Measurements from ENCODE around the gene DNAJA4.

DNAJA4 gene

DNA sequence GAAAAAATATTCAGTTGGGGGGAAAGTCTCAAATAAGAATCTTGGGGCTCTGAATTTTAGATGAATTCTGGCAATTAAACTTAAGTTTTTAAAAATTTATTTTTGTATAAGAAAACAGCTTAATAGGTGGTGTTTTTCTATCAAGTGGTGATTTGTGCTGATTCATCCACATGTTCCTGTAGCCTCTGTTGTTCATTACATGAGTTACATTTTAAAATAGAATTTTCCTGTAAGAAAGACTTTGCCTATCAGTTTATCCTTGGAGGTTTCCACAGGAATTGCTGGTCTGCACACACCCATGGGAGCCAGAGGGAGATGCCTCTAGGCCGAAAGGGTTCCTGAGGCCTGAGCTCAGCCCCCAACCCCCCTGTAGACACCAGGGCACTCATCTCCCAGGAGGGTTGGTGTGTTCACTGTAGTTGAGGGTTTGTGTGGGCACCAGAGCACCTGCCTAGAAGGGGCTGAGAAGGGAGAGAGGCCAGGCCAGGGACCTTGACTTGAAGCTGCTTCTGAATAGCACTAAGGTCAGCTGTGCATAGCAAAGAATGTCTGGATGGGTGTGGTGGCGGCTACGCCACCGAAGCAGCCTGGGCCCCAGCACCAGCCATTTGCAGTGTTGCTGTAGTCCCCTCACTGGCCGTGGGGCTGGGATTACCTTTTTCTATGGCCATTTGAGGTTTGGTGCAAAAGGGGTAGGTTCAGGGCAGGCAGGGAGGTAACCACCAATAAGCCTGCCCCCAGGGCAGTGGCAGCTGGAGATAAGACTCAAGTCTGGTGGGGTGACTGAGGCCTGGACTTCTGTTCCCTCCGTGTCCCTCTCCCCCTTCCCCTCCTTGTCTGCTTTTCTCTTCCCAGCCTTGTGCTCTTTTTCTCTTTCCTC lies 11.9 kb downstream of the DNAJA4 start:
- no peak for DNase-seq (ENCODE audit: low spot score)
- TF ChIP-seq, protein P1, sequence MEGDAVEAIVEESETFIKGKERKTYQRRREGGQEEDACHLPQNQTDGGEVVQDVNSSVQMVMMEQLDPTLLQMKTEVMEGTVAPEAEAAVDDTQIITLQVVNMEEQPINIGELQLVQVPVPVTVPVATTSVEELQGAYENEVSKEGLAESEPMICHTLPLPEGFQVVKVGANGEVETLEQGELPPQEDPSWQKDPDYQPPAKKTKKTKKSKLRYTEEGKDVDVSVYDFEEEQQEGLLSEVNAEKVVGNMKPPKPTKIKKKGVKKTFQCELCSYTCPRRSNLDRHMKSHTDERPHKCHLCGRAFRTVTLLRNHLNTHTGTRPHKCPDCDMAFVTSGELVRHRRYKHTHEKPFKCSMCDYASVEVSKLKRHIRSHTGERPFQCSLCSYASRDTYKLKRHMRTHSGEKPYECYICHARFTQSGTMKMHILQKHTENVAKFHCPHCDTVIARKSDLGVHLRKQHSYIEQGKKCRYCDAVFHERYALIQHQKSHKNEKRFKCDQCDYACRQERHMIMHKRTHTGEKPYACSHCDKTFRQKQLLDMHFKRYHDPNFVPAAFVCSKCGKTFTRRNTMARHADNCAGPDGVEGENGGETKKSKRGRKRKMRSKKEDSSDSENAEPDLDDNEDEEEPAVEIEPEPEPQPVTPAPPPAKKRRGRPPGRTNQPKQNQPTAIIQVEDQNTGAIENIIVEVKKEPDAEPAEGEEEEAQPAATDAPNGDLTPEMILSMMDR (IDR thresholded peaks at IDR 0.05; ENCODE audit: extremely low read depth, missing control alignments): no peak

DNA sequence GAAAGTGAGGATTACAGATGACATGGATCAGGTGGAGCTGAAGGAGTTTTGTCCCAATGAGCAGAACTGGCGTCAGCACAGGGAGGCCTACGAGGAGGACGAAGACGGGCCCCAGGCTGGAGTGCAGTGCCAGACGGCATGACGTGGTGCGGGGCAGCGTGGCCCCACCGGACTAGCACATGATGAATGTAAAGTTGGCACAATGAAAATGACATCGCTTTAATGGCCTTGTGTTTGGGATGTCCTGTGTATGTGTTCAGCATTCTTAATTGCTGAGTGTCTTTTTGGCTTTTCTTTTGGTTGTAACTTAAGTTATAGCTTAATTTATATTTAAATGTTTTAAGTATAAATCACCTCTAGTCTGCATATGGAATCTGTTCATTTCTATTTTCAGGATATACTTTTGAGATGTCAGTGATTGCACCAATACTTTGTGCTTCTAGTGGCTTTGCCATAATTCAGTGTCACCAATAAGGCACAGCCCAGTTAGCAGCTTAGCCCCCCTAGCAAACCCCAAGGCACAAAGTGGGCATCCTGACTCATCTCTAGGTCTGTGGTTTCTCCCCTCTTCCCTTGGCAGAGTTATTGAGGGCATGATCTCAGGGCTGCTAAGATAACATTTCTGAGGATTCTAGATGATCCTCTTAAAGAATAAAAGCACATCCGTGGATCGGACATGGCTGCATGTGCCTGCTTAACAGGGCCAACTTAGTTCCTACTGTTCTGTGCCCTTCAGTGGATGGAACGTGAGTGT lies 16.1 kb downstream of the DNAJA4 start:
- TF ChIP-seq, protein P1 (IDR thresholded peaks at IDR 0.05; ENCODE audit: extremely low read depth, missing control alignments): no peak
- DNase-seq (ENCODE audit: low spot score): no peak

DNA sequence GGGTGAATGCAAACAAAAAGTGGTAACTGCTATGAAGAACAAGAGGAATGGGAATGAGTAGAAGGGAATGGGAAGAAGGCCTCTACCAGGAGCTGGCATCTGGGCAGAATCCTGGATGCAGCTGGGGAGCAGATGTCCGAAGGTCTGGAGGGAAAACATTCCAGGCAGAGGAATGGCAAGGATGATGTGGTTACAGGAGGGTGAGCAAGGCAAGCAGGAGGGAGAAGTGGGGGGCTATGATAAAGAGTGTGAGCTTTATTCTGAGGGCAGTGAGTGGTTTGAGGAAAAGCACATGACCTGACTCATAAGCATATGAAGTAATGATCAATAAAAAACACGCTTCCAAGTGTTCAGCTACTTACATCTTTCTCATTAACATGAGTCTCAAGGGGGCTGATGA lies 18.0 kb downstream of the DNAJA4 start:
- DNase-seq (ENCODE audit: low spot score): no peak
- TF ChIP-seq, protein P1 (IDR thresholded peaks at IDR 0.05; ENCODE audit: extremely low read depth, missing control alignments): no peak

DNA sequence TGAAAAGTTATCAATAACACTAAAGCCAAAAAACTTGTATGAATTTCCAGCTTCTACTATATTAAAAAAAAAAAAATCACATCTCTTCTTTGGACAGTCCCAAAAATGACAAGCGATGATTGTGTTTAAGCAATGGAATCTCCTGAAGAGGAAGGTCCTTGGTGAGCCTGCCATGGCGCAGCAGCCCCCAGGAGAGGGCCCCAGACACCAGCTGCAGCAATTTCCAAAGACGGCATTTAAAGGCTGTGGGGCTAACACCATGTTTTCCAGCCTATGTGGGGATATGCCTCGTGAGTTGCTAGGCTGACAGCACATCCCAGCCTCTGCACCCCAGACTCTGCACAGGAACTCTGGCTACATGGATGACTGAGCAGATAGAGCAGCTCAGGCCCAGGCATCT lies 20.4 kb downstream of the DNAJA4 start:
- TF ChIP-seq, protein P1 (IDR thresholded peaks at IDR 0.05; ENCODE audit: extremely low read depth, missing control alignments): no peak

GRCh38 chr15:78290222-78290621 lies 25.9 kb downstream of the DNAJA4 start:
- no peak for DNase-seq (ENCODE audit: low spot score)
- TF ChIP-seq, protein P1 (IDR thresholded peaks at IDR 0.05; ENCODE audit: extremely low read depth, missing control alignments): no peak

More for the DNA sequence above, 20.4 kb downstream of the DNAJA4 start:
- no peak for DNase-seq (ENCODE audit: low spot score)

DNA sequence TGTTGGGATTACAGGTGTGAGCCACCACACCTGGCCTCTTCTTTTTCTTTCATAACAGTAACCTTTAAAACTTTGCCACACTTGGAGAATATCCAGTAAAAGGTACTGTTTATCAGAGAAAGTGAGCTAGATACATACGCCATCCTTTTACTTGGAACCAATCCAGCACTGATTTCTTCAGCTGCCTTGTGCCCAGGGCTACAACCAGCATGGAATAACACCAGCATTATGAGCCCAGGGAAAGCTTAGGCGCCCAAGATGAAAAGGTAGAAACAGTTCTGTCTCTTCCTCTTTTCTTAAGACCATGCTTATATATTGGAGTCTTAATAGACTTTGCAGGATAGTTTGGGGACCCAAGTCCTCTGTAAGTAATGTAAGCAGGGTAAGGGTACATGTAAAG lies 26.7 kb downstream of the DNAJA4 start:
- TF ChIP-seq, protein P1 (IDR thresholded peaks at IDR 0.05; ENCODE audit: extremely low read depth, missing control alignments): no peak
- DNase-seq (ENCODE audit: low spot score): no peak

DNA sequence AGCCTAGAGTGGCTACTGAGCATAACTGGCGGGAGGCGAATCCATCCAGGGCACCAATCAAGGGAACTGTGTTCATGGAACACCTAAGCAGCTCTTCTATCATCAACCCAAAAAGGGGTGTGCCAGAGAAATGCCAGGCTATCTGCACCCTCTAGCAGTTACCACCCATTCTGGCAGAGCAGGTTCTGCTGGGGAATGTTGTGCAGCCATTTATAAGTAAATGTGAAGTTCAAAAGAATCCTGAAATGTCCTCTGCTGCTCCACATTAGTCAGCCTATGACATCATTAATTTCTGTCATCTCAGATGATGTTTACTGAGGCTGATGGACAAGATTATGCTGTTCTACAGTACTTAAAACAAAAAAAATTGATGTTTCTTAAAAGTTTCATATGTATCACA lies 27.3 kb downstream of the DNAJA4 start:
- DNase-seq (ENCODE audit: low spot score): no peak
- TF ChIP-seq, protein P1 (IDR thresholded peaks at IDR 0.05; ENCODE audit: extremely low read depth, missing control alignments): no peak
